Calu3 (cell line): ENCODE results near the gene SELENOM. TPM values are rescaled to one million over a fixed set of nuclear protein-coding genes. Genes with fewer than 3 reads are reported as not detected.

Experiments
- BruUV-seq: library from RNA; stranded (reverse); fragments of 400-500 nt; replicated peaks from 2 replicates; lab custom pipeline; 2021; lab: Mats Ljungman, UMichigan
- CTCF ChIA-PET: fragments of 300-600 bp; sonication (Branson Sonifier 250); formaldehyde crosslinking; loops from one replicate; lab custom pipeline; 2022; ENCODE audit warnings: antibody characterized with exemption; lab: Charles Lee
- DNase-seq: peaks from one replicate; pipeline ENCODE4 v3.0.0; 2022
- H3K27ac Mint-ChIP-seq: one replicate; pipeline ENCODE4 v1.8.0; 2022; ENCODE audit warnings: mixed read lengths; ENCODE audit not compliant: unreplicated experiment
- H3K27me3 Mint-ChIP-seq: one replicate; pipeline ENCODE4 v1.8.0; 2022; ENCODE audit warnings: mixed read lengths; ENCODE audit not compliant: unreplicated experiment
- H3K36me3 Mint-ChIP-seq: one replicate; pipeline ENCODE4 v1.8.0; 2022; ENCODE audit warnings: mild to moderate bottlenecking, moderate library complexity, mixed read lengths; ENCODE audit not compliant: insufficient read depth, unreplicated experiment
- H3K4me1 Mint-ChIP-seq: one replicate; pipeline ENCODE4 v1.8.0; 2022; ENCODE audit warnings: mild to moderate bottlenecking, low read depth, mixed read lengths; ENCODE audit not compliant: unreplicated experiment
- H3K4me3 Mint-ChIP-seq: one replicate; pipeline ENCODE4 v1.8.0; 2022; ENCODE audit warnings: mild to moderate bottlenecking, low read depth, moderate library complexity, mixed read lengths; ENCODE audit not compliant: unreplicated experiment
- H3K9me3 Mint-ChIP-seq: one replicate; pipeline ENCODE4 v1.8.0; 2022; ENCODE audit warnings: low read depth, mixed read lengths; ENCODE audit not compliant: unreplicated experiment
- CTCF ChIP-seq: fragments of 200-600 bp; IDR thresholded peaks from one replicate; pipeline ENCODE4 v1.8.0; 2022; ENCODE audit warnings: antibody characterized with exemption; ENCODE audit not compliant: unreplicated experiment
- intact Hi-C: fragments of 100-400 bp; cut with micrococcal nuclease; formaldehyde crosslinking; loops from one replicate; pipeline ENCODE4 v1.10.0; 2022; ENCODE audit not compliant: unreplicated experiment
- total RNA-seq: library from RNA; stranded (reverse); gene quantifications from 2 replicates; pipeline ENCODE4 v1.2.3, GENCODE V29; 2022

SELENOM gene
- total RNA-seq, 1 experiment from 2014 or later, result not detected

DNA sequence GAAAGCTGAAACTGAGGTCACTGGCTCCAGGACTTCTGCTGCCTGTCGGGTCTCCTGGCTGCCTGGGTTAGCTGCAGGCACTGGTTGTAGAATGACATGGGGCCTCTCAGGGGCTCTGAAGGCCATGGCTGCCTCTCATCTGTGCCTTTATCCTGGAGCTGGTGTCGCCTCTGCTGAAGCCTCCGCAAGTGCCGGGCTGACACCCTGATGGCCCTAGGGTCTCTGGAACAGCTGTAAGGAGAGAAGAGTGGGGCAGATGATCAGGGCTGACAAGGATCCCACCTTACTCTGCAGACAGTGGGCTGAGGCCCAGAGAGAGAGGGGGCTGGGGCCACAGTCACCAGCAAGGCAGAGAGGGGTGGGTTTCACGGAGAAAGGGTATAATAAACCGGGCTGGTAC, 28.3 kb upstream of the SELENOM start:
- intact Hi-C loops, result no loop called here
- DNase-seq, result no peak
- CTCF ChIA-PET, result interaction anchor here (0.5 kb wide), 1 partner anchor 73 kb away, joined by 5 read pairs; no protein-coding TSS in a partner anchor
- Mint-ChIP-seq H3K9me3 (no peaks in the 10 kb centered on the region), H3K36me3 (no peaks in the 10 kb centered on the region), H3K4me1 (peaks cover 14% of the 10 kb centered on the region), H3K4me3 (no peak overlapping the region), H3K27ac (no peak overlapping the region), H3K27me3 (peaks cover 51% of the 10 kb centered on the region)
- no TSS peak for BruUV-seq
- TF ChIP-seq CTCF, result no peak

GRCh38 chr22:31134688-31135087, 27.3 kb upstream of the SELENOM start:
- intact Hi-C loops, result no loop called here
- Mint-ChIP-seq H3K9me3 (no peaks in the 10 kb centered on the region), H3K27ac (no peak overlapping the region), H3K27me3 (peaks cover 41% of the 10 kb centered on the region), H3K4me3 (no peak overlapping the region), H3K36me3 (no peaks in the 10 kb centered on the region), H3K4me1 (peaks cover 14% of the 10 kb centered on the region)
- no peak for TF ChIP-seq CTCF
- CTCF ChIA-PET, result interaction anchor here (0.5 kb wide), 1 partner anchor 922 kb away, joined by 4 read pairs; no protein-coding TSS in a partner anchor
- BruUV-seq, result no TSS peak
- DNase-seq, result no peak

GRCh38 chr22:31133911-31134310, 26.5 kb upstream of the SELENOM start:
- Mint-ChIP-seq H3K9me3 (no peaks in the 10 kb centered on the region), H3K27me3 (peaks cover 33% of the 10 kb centered on the region), H3K27ac (no peak overlapping the region), H3K4me1 (peaks cover 14% of the 10 kb centered on the region), H3K4me3 (no peak overlapping the region), H3K36me3 (no peaks in the 10 kb centered on the region)
- intact Hi-C loops, result no loop called here
- no peak for DNase-seq
- CTCF ChIA-PET, result no interaction called here
- no peak for TF ChIP-seq CTCF
- no TSS peak for BruUV-seq

DNA sequence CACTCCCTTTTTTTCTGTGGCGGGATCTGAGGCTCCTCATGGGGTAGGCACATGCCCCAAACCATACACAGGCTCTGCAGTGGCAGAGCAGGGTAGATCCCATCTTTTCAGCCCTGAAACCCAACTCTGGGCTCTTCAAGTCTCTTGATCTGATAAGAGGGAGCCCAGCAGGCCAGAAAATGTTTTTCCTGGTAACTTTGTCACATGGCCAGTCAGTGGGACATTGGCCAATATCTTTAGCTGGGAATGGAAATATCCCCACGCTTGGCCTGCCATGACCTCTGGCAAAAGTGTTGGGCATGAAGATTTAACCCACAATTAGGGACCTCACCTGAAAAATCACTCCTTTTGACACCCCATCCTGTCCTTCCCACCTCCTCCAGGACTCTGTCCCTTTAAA, 23.5 kb upstream of the SELENOM start:
- H3K4me3 Mint-ChIP-seq, result no peak overlapping the region
- no TSS peak for BruUV-seq
- TF ChIP-seq CTCF, result no peak
- intact Hi-C loops, result no loop called here
- DNase-seq, result no peak
- peaks cover 3% of the 10 kb centered on the region for H3K27me3 Mint-ChIP-seq
- H3K27ac Mint-ChIP-seq, result no peak overlapping the region
- CTCF ChIA-PET, result interaction anchor here (0.6 to 1.0 kb wide), 2 partner anchors 29 to 487 kb away, joined by 5 to 6 read pairs; no protein-coding TSS in a partner anchor
- H3K4me1 Mint-ChIP-seq, result peaks cover 14% of the 10 kb centered on the region
- no peaks in the 10 kb centered on the region for H3K9me3 Mint-ChIP-seq
- no peaks in the 10 kb centered on the region for H3K36me3 Mint-ChIP-seq
